Panc1 (cell line): Measurements from ENCODE around the gene CTAG1A. TPM values are rescaled to one million over a fixed set of nuclear protein-coding genes. Genes with fewer than 3 reads are reported as not detected.
"Not testable (repeated sequence)": the region's sequence is repeated elsewhere in the genome, so short reads cannot be mapped to it uniquely, and the experiment has no call there.

Source experiments
- ATAC-seq: fragments of 200-7000 bp; cut with Tn5 transposase; 2 replicates; pipeline ENCODE4 v1.9.1; 2020; ENCODE audit warnings: mild to moderate bottlenecking, moderate library complexity
- BruUV-seq: library from RNA; stranded (reverse); fragments of 400-500 nt; replicated peaks from 2 replicates; lab custom pipeline; 2021; lab: Mats Ljungman, UMichigan
- CTCF ChIA-PET: fragments of 300-600 bp; sonication (Branson Sonifier 250); formaldehyde crosslinking; loops from one replicate; lab custom pipeline; 2022; ENCODE audit warnings: antibody characterized with exemption; lab: Charles Lee
- POLR2A ChIA-PET: fragments of 300-600 bp; sonication (Branson Sonifier 250); formaldehyde crosslinking; loops from one replicate; lab custom pipeline; 2022; ENCODE audit warnings: antibody characterized with exemption; lab: Charles Lee
- DNase-seq: peaks from one replicate; pipeline ENCODE4 v3.0.0-alpha.2; 2010; ENCODE audit warnings: low read depth, low spot score
- H3K27ac ChIP-seq: 2 replicates; pipeline ENCODE4 v1.5.1; 2011; ENCODE audit warnings: mild to moderate bottlenecking, low read length, inconsistent platforms
- H3K27me3 ChIP-seq: fragments of 200-500 bp; sonication (Bioruptor generic); 2 replicates; pipeline ENCODE4 v1.6.0; 2014; ENCODE audit warnings: low read length, inconsistent platforms; ENCODE audit not compliant: control insufficient read depth, insufficient read depth
- H3K36me3 ChIP-seq: fragments of 200-500 bp; sonication (Bioruptor generic); 2 replicates; pipeline ENCODE4 v1.5.1; 2014; ENCODE audit warnings: inconsistent platforms, mild to moderate bottlenecking, low read length, moderate library complexity; ENCODE audit not compliant: control insufficient read depth, insufficient read depth
- H3K4me1 ChIP-seq: 2 replicates; pipeline ENCODE4 v1.5.1; 2011; ENCODE audit warnings: inconsistent platforms, mild to moderate bottlenecking, low read length, moderate library complexity; ENCODE audit not compliant: control insufficient read depth, insufficient read depth
- H3K4me3 ChIP-seq, 2 experiments: 2 replicates each; pipeline ENCODE4 v1.5.1; 2011 to 2012; ENCODE audit warnings: low read depth in 2 of 2, low read length in 2 of 2, mild to moderate bottlenecking in 2 of 2, inconsistent platforms in 1 of 2, moderate library complexity in 1 of 2
- H3K9me3 ChIP-seq: fragments of 200-500 bp; sonication (Bioruptor generic); 2 replicates; pipeline ENCODE4 v1.5.1; 2014; ENCODE audit warnings: low read depth, mild to moderate bottlenecking, inconsistent platforms, low read length, moderate library complexity; ENCODE audit not compliant: control insufficient read depth, insufficient read depth
- in situ Hi-C: cut with HindIII; loops from 2 replicates; pipeline ENCODE4 v1.10.0; 2016; ENCODE audit warnings: low sequenced_read_pairs, low pct_unique_long_range_greater_than_20kb
- intact Hi-C: fragments of 100-400 bp; cut with micrococcal nuclease; formaldehyde crosslinking; loops from one replicate; pipeline ENCODE4 v1.10.0; 2022; ENCODE audit not compliant: unreplicated experiment
- total RNA-seq: library from RNA; stranded (reverse); gene quantifications from one replicate; pipeline ENCODE4 v1.2.1, GENCODE V29; 2021; ENCODE audit not compliant: unreplicated experiment

Gene CTAG1A
- total RNA-seq, 1 experiment from 2014 or later = not detected

DNA sequence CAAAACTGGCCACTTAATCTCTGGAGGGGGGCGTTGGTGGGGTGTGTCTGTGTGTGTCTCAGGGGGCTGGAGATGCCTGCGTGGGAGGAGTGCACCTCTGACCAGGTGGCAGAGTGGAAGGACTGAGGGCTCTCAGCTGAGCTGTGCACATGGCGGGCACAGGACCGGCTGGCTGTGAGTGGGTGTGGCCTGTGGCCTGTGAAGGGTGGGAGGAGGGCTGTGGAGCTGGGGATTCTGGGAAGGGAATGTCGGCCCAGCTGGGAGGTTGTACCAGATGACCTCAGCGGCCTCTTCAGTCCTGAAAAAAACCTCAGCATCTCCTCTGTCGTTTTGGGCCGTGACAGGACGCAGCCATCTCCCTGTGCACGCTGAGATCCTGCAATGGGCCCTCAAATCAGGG is 22.6 kb upstream of the CTAG1A start:
- DNase-seq, H3K4me1 ChIP-seq, H3K27me3 ChIP-seq, intact Hi-C loops, H3K4me3 ChIP-seq, POLR2A ChIA-PET, H3K27ac ChIP-seq, H3K36me3 ChIP-seq, CTCF ChIA-PET, ATAC-seq, in situ Hi-C loops, H3K9me3 ChIP-seq: not testable (repeated sequence)
- TSS peak; percentile 75 for BruUV-seq

DNA sequence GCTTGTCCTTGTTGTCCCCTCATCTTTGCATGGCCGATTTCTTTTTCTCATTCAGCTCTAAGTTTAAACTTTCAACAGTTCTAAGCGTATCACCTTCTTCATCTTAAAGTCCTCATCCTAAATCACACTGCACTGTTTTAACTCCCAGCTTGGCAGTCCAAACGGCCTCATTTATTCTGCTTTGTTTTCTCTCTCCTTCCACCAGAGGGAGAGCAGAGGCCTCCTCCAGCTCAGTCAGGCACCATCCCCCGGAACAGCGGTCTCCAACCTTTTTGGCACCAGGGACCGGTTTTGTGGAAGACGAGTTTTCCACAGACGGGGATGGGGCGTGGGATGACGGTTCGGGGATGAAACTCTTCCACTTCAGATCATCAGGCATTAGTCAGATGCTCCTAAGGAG is 14.6 kb upstream of the CTAG1A start:
- intact Hi-C loops, POLR2A ChIA-PET, in situ Hi-C loops, DNase-seq, BruUV-seq, H3K27me3 ChIP-seq, H3K9me3 ChIP-seq, H3K4me3 ChIP-seq, CTCF ChIA-PET, H3K36me3 ChIP-seq, H3K27ac ChIP-seq, H3K4me1 ChIP-seq: not testable (repeated sequence)
- peak; percentile 72 for ATAC-seq

GRCh38 chrX:154573061-154573460 is 11.9 kb upstream of the CTAG1A start:
- BruUV-seq, H3K36me3 ChIP-seq, DNase-seq, H3K4me1 ChIP-seq, H3K9me3 ChIP-seq, H3K27me3 ChIP-seq, POLR2A ChIA-PET, intact Hi-C loops, CTCF ChIA-PET, H3K27ac ChIP-seq, in situ Hi-C loops, H3K4me3 ChIP-seq, ATAC-seq: not testable (repeated sequence)

- POLR2A ChIA-PET, H3K27ac ChIP-seq, DNase-seq, BruUV-seq, H3K36me3 ChIP-seq, intact Hi-C loops, in situ Hi-C loops, H3K9me3 ChIP-seq, H3K4me1 ChIP-seq, CTCF ChIA-PET, H3K27me3 ChIP-seq, H3K4me3 ChIP-seq: not testable (repeated sequence)
- ATAC-seq = peak; percentile 90
These were observed 9.9 kb upstream of the CTAG1A start for GRCh38 chrX:154575076-154575475.

GRCh38 chrX:154582994-154583393 is 1.9 kb upstream of the CTAG1A start:
- in situ Hi-C loops, H3K36me3 ChIP-seq, intact Hi-C loops, BruUV-seq, POLR2A ChIA-PET, CTCF ChIA-PET, H3K4me1 ChIP-seq, DNase-seq, H3K4me3 ChIP-seq, H3K27me3 ChIP-seq, H3K9me3 ChIP-seq, H3K27ac ChIP-seq: not testable (repeated sequence)
- peak; percentile 88 for ATAC-seq

DNA sequence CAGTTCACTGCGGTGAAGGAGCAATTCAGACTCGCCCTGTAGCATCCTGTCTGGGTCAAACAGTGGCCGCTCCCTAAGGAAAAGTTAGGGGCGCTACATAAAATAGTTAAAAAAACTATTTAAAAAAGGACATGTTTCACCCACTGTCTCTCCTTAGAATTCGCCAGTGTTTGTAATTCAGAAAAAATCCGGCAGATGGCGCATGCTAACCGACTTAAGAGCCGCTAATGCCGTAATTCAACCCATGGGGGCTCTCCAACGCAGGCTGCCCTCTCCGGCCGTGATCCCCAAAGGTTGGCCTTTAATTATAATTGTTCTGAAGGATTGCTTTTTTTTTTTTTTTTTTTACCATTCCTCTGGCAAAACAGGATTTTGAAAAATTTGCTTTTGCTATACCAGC is 5.5 kb downstream of the CTAG1A start:
- in situ Hi-C loops, CTCF ChIA-PET, intact Hi-C loops, DNase-seq, H3K4me3 ChIP-seq, BruUV-seq, H3K36me3 ChIP-seq, H3K9me3 ChIP-seq, H3K27ac ChIP-seq, H3K4me1 ChIP-seq, POLR2A ChIA-PET, H3K27me3 ChIP-seq: not testable (repeated sequence)
- ATAC-seq = peak; percentile 76
